Bone marrow (tissue), 2 donors: ENCODE results near the gene HEXIM1.

Experiments
- DNase-seq, 2 donors: peaks; one replicate each; lab custom pipeline; 2025; lab: John Stamatoyannopoulos, UW

Gene HEXIM1, protein sequence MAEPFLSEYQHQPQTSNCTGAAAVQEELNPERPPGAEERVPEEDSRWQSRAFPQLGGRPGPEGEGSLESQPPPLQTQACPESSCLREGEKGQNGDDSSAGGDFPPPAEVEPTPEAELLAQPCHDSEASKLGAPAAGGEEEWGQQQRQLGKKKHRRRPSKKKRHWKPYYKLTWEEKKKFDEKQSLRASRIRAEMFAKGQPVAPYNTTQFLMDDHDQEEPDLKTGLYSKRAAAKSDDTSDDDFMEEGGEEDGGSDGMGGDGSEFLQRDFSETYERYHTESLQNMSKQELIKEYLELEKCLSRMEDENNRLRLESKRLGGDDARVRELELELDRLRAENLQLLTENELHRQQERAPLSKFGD

DNA sequence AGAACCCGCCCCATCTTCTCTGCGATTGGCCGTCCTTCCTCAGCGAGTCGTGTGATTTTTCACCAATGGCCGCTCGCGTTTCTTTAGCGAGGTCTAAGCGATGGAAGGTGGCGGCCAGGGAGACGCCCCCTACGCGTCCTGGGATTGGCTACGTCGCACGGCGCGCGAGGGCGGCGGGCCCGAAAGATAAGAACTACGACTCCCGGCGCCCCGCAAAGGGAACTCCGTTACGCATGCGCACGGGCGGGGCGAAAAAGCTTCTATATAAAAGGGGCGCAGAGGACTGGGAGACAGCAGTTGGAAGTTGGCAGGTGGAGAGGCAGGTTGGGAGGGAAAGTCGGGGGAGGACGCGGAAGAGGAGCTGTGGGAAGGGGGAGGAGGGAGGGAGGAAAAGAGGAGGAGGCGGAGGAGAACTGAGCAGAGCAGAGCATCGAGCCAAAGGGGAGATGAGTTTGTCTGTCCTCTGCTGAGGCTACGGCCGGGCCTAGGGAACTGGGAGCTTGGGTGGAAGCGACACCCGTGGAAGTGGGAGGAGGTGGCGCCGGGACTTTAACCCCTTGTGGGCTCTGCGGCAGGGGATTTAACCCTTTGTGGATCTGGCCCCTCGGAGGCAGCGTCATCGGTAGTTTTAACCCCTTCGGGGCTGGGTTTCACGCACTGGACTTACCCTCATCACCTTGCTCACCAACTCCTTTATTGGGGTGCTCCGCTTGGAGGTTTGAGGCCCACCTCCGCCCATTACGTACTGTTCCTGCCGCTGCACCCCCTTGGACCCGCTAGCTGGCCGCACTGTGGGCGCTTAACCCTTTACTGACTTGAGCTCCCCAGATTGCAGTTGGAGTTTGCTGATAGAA, at the start of gene HEXIM1:
Gene HEXIM1, plus strand, starts transcription at position 293 of the 854 bp plus-strand sequence. CDS start 716 bp downstream, outside the sequence.
- DNase-seq: peak; percentile 96 to 99

DNA sequence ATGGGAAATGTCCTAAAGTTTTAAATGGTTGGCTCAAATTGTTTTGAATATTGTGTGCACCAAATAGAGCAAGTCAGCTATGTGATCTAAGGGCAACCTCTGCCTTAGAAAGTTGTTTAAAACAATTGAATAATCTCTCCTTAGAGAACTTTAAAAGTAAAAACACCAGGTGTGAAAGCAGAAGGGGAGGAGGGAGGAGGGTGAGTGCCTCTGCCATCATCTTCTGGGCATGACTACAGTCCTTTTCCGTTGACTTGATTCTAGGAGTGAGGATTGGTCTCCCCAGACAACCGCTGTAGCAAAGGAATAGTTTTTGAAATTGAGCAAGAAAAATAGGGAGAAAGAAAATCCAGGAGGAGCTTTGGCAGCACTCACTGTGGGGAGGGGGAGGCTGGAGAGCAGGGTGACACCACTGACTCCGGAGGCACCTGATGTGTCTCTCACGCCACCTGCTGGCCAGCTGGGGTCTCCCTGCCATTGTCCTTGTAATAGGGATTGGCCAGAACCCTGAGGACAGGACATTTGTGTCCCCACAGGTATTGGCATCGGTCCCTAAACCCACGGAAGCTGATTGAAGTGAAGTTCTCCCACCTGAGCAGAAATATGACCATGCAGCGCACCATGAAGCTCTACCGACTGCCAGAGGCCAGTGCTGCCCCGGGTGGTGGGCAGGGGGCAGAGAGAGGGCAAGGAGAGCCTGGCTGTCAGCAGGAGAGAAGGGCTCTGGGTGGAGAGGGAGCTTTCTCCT, 49.2 kb upstream of the HEXIM1 start:
- peak; percentile 30 to 35 for DNase-seq

DNA sequence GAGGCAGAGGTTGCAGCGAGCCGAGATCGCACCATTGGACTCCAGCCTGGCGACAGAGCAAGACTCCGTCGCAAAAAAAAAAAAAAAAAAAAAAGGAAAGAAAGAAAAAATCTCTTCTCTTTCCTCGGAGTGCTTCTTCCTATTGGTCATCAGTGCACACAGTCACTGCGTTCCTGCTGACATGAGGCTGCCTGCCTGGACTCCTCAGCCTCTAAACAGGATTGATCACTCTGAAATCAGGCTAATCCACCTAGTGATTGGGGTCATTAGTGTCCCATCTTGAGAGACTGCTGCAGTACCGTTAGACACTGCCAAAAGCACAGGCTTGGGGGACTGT, 46.8 kb upstream of the HEXIM1 start:
- no peak for DNase-seq

DNA sequence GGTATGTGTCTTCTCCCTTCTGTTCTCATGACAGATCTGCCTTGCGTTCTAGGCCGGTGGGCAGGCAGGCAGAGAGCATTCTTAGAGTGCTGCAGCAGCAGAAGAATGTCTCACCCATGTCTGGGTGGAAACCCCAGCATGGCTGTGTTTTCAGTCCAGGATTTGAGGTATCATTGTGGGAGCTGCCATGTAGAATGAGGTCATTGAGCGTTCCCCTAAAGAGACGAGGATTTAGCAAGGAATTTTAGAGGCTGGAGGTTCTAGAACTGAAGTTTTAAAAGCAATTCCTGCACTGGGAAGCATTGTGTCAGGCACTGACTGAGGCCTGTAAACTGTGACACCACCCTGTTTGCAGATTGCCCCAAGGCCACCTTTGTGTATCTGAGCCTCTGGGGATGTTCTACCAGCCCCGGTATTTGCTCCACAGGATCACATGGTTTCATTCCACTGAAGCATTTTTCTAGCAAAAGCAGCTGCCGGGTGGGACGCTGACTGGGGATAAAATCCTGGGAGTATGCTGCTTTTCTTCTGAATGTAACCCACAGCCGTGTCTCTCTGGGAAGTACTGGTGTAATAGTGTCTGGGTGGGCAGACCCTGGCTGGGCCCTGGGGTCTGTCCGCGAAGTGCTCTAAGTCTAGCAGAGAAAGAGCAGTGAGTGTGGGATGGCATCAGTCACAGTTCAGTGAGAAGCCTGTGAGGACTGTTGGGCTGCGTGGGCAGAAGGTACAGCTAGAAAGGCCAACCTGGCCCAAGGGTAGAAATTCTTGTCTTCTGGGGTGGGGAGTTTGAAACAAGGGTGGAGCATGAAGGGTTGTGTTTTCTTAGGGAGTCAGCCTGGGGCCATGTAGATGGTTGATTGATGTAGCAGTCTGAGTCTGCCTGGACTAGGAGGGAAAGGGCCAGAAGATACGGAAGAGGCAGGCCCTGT, 46.1 kb upstream of the HEXIM1 start:
- DNase-seq: no peak

GRCh38 chr17:45102856-45103255, 45.4 kb upstream of the HEXIM1 start:
- no peak for DNase-seq

- DNase-seq: no peak
Measured at GRCh38 chr17:45103269-45103795, 44.9 kb upstream of the HEXIM1 start.

DNA sequence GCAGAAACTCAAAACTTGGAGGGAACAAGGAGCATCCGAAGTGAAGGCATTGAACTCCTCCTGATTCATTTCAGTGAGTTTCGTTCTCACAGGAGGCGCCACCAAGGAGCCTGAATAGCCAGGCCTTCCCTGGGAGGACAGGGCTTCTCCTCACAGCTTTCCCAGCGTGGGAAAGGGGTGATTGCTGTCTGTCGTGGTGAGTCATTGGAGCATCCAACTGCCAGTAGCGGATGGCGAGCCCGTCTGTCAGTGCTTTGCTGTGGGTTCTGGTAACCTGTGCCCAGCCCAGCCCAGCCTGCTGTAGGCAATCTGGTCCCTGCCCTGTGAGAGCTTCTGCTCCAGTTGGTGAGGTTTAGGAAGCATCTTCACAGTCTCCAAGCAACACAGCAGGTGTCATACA, 44.2 kb upstream of the HEXIM1 start:
- DNase-seq: no peak

DNA sequence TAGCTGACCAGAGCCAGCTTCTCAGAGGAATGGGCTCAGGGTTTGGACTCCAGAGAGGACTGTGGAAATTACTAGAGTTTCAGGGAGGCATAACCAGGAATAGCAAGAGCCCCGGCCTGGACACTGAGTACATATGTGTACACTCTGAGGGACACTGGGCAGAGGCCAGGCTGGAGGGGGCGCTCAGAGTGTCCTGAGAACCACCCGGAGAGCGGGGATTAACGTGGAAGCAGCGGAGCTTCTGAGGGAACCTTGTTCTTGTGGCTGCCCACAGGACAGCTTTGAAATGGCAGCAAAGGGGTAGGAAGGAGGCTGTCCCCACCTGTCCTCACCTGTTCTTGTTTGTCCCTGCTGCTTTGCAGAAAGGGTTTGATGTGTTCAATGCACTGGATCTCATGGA, 43.8 kb upstream of the HEXIM1 start:
- no peak for DNase-seq

GRCh38 chr17:45104907-45105624, 43.2 kb upstream of the HEXIM1 start:
- DNase-seq: no peak

GRCh38 chr17:45106096-45106495, 42.2 kb upstream of the HEXIM1 start:
- DNase-seq: no peak

- DNase-seq: no peak
Measured at GRCh38 chr17:45106582-45106981, 41.7 kb upstream of the HEXIM1 start.

DNA sequence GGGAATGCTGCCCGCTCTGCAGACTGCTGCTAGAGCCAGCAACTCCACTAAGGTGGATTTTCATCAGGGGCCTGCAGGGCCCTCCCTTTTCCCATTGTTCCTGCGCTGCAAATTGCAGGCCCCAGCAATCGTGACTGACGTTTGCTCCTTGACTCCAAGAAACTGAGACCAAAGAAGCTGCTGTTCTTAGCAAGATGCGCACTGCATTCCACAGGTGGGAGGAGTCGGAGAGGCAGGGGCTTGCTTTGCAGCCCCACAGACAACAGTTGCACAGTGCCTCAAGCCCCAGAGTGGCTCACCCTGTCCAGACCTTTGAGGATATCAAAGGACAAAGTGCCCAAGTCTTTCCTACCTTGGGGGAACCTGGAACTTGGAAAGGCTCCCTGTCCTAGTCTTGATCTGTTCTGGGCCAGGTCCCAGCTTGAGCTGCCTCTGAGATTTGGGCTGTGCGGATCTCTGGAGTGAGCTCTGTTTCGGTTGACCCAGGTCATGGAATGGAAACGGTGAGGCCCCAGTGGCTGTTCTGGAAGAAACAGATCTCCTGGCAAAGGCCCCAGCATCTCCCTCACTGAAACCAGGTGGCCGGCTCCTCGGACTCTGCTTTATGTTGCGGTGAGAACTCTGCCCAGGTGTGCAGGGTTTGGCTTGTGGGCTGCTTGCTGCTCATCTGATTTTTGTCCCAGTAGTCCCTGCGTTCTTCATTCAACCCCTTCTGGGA, 40.8 kb upstream of the HEXIM1 start:
- DNase-seq: no peak

GRCh38 chr17:45108051-45108450, 40.2 kb upstream of the HEXIM1 start:
- DNase-seq: no peak

- DNase-seq: no peak
Measured at GRCh38 chr17:45108595-45109521, 39.4 kb upstream of the HEXIM1 start.

DNA sequence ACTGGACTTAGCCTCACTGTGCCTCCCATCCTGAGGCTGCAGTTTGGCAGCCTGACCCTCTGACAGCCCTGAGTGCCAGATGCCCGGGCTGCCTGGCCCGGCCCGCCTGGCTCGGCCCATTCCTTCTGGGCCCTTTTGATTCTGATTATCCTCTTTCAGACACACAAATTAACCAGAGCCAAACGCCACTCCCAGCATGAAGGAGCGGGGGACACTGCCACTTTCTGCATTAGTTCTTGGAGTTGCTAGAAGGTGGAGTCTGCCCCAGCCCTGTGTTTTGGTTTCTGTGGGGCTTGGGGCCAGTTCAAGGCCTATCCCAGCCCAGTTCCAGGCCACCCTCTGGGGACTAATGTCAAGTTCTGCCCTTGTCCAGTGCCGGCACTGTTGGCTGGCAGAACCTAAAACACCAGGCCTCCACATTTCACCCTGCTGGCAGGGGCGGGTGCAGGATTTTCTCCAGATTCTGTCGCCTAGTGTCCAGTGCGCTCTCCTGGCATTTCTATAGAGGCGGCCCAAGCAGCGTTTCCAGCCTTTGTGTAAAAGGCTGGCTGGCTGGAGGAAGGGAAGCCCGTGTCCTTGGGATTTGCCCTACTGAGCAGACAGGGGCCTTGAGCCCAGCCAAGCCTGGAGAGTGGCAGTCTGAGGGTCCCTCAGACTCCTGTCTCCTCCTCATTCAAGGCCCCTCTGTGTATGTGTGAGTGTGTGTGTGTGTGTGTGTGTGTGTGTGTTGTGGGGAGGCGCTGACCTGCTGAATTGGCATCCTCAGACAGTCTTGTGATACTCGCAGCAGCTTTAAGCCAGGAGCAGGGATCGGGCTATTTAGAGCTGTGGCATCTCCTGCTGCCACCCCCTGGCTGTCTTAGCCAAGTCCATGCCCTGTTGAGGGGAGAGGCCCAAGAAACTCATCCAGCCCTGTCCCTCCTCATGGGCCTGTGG, 37.3 kb upstream of the HEXIM1 start:
- no peak for DNase-seq

- no peak for DNase-seq
Measured at GRCh38 chr17:45111850-45112249, 36.4 kb upstream of the HEXIM1 start.

DNA sequence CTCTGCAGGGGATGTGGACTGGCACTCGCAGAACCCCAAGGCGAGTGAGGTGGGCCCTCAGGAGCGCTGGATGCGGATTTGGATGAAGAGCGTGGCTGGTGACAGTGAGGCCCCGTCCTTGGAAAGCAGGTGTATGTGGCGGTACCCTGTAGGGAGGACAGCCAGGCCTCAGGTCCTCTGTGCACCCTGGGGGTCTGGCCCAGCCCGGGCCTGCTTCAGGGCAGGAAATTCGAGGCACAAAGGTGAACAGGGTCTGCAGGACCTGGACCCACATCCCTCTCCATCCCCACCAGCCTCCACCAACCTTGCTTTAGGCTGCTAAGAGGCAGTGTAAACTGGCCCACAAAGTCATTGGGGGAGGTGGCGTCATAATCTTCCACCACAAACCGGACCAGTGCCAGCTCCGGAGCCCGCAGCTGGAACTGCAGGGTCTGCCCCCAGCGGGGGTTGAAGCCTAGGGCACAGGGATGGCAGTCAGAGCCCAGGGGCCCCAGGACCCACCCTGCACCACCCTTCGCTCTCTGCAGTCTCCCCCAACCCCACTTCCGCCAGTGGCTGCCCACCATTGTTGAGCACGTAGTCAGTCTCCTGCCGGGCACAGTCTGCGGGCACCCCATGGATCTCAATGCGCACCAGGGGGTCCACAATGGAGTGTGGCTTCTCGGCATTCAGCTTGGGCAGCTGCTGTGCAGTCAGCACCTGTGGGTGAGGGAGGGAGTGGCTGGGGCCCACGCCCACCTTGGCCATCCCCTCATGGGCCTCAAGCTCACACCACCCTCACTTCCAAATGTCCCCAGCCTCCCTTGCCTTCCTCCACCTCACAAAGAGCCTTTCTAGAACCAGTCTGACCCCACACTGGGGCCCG, 35.5 kb upstream of the HEXIM1 start:
- no peak for DNase-seq
